Right atrium auricular region (tissue), 2 donors: Measurements from ENCODE around the gene KATNB1. TPM values are rescaled to one million over a fixed set of nuclear protein-coding genes. Genes with fewer than 3 reads are reported as not detected.

Experiments used
- DNase-seq: peaks from one replicate; pipeline ENCODE4 v3.0.0-alpha.2; 2019; ENCODE audit warnings: low spot score
- H3K27ac ChIP-seq, 2 donors: fragments of 200-600 bp; sonication (generic); 1 replicate in 1 of 2; 2 replicates in 1 of 2; pipeline ENCODE4 v1.5.1; 2016 to 2019
- H3K27me3 ChIP-seq, 2 donors: fragments of 200-600 bp; sonication (generic); one replicate each; pipeline versions ENCODE4 v1.5.1 to v1.6.0; 2017 to 2019
- H3K36me3 ChIP-seq: fragments of 200-600 bp; sonication (generic); one replicate; pipeline ENCODE4 v1.5.1; 2016
- H3K4me1 ChIP-seq, 2 donors: fragments of 200-600 bp; sonication (generic); one replicate each; pipeline versions ENCODE4 v1.5.1 to v1.6.0; 2017 to 2019
- H3K4me3 ChIP-seq, 2 donors: fragments of 200-600 bp; sonication (generic); 1 replicate in 1 of 2; 2 replicates in 1 of 2; pipeline ENCODE4 v1.5.1; 2017 to 2019; ENCODE audit warnings: mild to moderate bottlenecking in 1 of 2, moderate library complexity in 1 of 2
- H3K9me3 ChIP-seq, 2 donors: fragments of 200-600 bp; sonication (generic); one replicate each; pipeline ENCODE4 v1.5.1; 2019
- CTCF ChIP-seq, 2 donors: fragments of 200-600 bp; sonication (generic); IDR thresholded peaks; one replicate each; pipeline ENCODE4 v1.5.1; 2019; ENCODE audit warnings: antibody characterized with exemption in 2 of 2
- total RNA-seq, 2 donors: library from RNA; depleted of rRNA; stranded (reverse); fragments of >200 nt; gene quantifications; one replicate each; pipeline ENCODE4 v1.1.0, GENCODE V29; 2016

The KATNB1 gene
- total RNA-seq, 2 donors from 2014 or later: 11.7 TPM

GRCh38 chr16:57759131-57759530, 23.6 kb downstream of the KATNB1 start:
- Histone ChIP-seq H3K27ac (peak overlapping the region in 1 of 2 donors; percentile 22), H3K27me3 (no peaks in the 10 kb centered on the region), H3K4me1 (peaks cover 0 to 17% of the 10 kb centered on the region in 2 donors), H3K9me3 (no peaks in the 10 kb centered on the region), H3K4me3 (no peak overlapping the region), H3K36me3 (peaks cover 50% of the 10 kb centered on the region)
- DNase-seq: no peak
- TF ChIP-seq CTCF (IDR thresholded peaks at IDR 0.05): no peak

DNA sequence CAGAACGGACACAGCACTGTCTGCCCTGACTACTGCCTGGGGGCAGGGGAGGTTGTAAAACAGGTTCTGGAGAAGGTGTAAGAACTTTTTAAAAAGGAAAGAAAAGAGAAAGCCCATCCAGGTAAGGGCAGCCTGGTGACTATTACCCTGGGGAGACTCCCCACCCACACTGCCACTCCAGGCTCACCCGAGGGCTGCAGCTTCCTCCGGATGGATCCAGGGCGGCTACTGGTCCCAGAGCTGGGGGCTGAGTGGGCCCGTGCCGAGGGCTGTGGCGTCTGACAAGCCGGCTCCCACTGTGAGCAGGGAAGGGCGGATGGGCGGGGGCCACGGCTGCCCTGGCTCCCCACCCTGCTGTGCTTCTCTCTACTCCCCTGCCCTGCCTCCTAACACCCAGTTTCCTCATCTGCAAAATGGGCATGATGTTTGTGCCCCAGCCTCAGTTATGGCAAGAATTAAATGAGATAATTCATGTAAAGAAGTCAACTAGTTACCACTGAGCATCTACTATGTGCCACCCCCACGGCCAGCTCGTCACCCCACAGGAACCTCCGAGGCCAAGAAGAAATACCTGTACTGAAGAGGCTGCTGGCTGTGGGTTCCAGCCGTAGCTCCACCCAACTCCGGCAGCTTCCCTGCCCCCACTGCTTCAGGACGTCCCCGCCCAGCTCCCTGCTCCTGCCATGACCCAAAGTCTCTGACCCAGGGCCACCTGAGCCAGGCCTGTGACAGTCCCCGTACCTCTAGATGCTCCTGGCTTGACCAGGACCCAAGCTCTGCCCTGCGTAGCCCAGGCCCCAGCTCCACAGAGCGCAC, 24.2 kb downstream of the KATNB1 start:
- peaks cover 0 to 17% of the 10 kb centered on the region in 2 donors for H3K4me1 ChIP-seq
- peaks cover 50% of the 10 kb centered on the region for H3K36me3 ChIP-seq
- no peak for DNase-seq
- TF ChIP-seq CTCF (IDR thresholded peaks at IDR 0.05): no peak
- no peaks in the 10 kb centered on the region for H3K27me3 ChIP-seq
- H3K9me3 ChIP-seq: no peaks in the 10 kb centered on the region
- no peak overlapping the region for H3K4me3 ChIP-seq
- H3K27ac ChIP-seq: no peak overlapping the region

DNA sequence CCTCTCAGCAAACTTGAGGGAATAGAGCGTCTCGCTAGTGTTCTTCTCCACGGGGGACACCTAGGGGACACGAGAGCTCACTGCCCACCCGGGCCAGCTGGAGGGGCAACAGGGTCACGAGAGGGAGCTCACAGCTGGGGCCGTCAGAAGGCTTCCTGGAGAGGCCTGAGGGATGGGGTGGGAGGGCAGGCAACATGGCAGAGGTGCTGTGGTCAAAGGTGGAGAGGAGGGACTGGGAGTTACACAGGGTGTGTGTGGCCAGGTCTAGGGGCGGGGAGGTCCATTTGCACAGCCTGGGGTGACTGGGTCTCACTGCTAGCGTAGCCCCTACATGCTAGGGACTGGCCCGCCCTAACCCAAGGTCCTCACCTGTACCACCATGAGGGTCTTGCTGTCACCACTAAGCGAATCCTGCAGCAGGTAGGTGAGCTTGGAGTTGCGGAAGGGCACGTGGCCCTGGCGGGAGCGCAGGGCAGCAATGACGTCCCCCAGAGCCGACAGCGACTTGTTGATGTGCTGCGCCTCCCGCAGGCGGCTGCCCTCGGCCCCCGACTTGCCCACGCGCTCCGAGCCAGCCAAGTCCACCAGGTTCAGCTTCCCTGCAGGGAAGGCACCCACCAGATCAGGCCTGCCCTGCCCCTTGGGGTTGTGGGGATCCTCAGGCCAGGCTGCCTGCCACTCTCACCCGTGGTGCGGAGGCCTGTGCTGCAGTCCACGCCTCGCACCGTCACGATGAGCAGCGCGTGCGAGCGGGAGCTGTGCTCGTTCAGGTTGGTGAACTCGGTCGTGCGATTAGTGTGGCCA, 25.0 kb downstream of the KATNB1 start:
- H3K4me3 ChIP-seq: no peak overlapping the region
- peaks cover 0 to 17% of the 10 kb centered on the region in 2 donors for H3K4me1 ChIP-seq
- DNase-seq: no peak
- no peaks in the 10 kb centered on the region for H3K27me3 ChIP-seq
- no peak overlapping the region for H3K27ac ChIP-seq
- TF ChIP-seq CTCF (IDR thresholded peaks at IDR 0.05): no peak
- H3K9me3 ChIP-seq: no peaks in the 10 kb centered on the region
- H3K36me3 ChIP-seq: peaks cover 51% of the 10 kb centered on the region

- Histone ChIP-seq H3K4me3 (no peak overlapping the region), H3K4me1 (peaks cover 0 to 17% of the 10 kb centered on the region in 2 donors), H3K27ac (no peak overlapping the region), H3K36me3 (peaks cover 55% of the 10 kb centered on the region), H3K9me3 (no peaks in the 10 kb centered on the region), H3K27me3 (no peaks in the 10 kb centered on the region)
- DNase-seq: no peak
- TF ChIP-seq CTCF (IDR thresholded peaks at IDR 0.05): no peak
These were observed 25.7 kb downstream of the KATNB1 start for GRCh38 chr16:57761301-57761700.

GRCh38 chr16:57761957-57762356, 26.4 kb downstream of the KATNB1 start:
- TF ChIP-seq CTCF (IDR thresholded peaks at IDR 0.05): no peak
- H3K4me3 ChIP-seq: no peak overlapping the region
- peaks cover 0 to 12% of the 10 kb centered on the region in 2 donors for H3K4me1 ChIP-seq
- H3K27me3 ChIP-seq: no peaks in the 10 kb centered on the region
- H3K36me3 ChIP-seq: peaks cover 61% of the 10 kb centered on the region
- DNase-seq: no peak
- no peak overlapping the region for H3K27ac ChIP-seq
- H3K9me3 ChIP-seq: no peaks in the 10 kb centered on the region
